A549 (cell line): ENCODE data around the gene PRR15L. TPM values are rescaled to one million over a fixed set of nuclear protein-coding genes. Genes with fewer than 3 reads are reported as not detected.

Experiments used
- ATAC-seq, 2 experiments: fragments of 200-7000 bp in 1 of 2; fragments of >200 bp in 1 of 2; cut with Nextera tagmentation in 1 of 2; cut with Tn5 transposase in 1 of 2; 3 replicates each; pipeline versions ENCODE4 v1.8.0 to v1.9.1; 2018 to 2020; ENCODE audit warnings: mild to moderate bottlenecking in 1 of 2, moderate library complexity in 1 of 2
- CTCF ChIA-PET: fragments of 300-600 bp; sonication (Branson Sonifier 250); formaldehyde crosslinking; extraction: SDS; loops from one replicate; lab custom pipeline; 2021; ENCODE audit warnings: antibody characterized with exemption, inconsistent platforms; lab: Yijun Ruan, JAX
- POLR2A ChIA-PET: fragments of 350-600 bp; formaldehyde crosslinking; extraction: SDS; loops from one replicate; lab custom pipeline; 2021; ENCODE audit warnings: antibody characterized with exemption, inconsistent platforms; lab: Yijun Ruan, JAX
- DNase-seq, 2 experiments: peaks; one replicate each; pipeline versions ENCODE4 v3.0.0 to v3.0.0-alpha.2; 2011 to 2016; ENCODE audit warnings: low read depth in 1 of 2, low spot score in 1 of 2
- FAIRE-seq: peaks from 2 replicates; lab custom pipeline; 2011; peaks lifted over from hg19 to GRCh38; lab: Jason Lieb, UNC
- H3K27ac ChIP-seq, 2 experiments: fragments of >200 bp; sonication (Bioruptor Twin); formaldehyde crosslinking; 3 replicates each; pipeline ENCODE4 v1.5.1; 2016 to 2017
- H3K4me1 ChIP-seq: fragments of >200 bp; sonication (Bioruptor Twin); formaldehyde crosslinking; 3 replicates; pipeline ENCODE4 v1.6.1; 2016
- H3K4me2 ChIP-seq: fragments of >200 bp; sonication (Bioruptor Twin); formaldehyde crosslinking; 3 replicates; pipeline ENCODE4 v1.6.1; 2016
- H3K4me3 ChIP-seq: fragments of >200 bp; sonication (Bioruptor Twin); formaldehyde crosslinking; 3 replicates; pipeline ENCODE4 v1.5.1; 2016
- H3K9me3 ChIP-seq: fragments of >200 bp; sonication (Bioruptor Twin); formaldehyde crosslinking; 3 replicates; pipeline ENCODE4 v1.6.1; 2016
- CBX8 ChIP-seq: fragments of 200-600 bp; sonication (generic); IDR thresholded peaks from 2 replicates; pipeline ENCODE4 v1.6.1; 2016
- CEBPB ChIP-seq, 2 experiments: fragments of >200 bp in 1 of 2; sonication (Bioruptor Twin) in 1 of 2; formaldehyde crosslinking in 1 of 2; IDR thresholded peaks; 2 replicates each; pipeline ENCODE4 v1.6.1; 2012 to 2016
- CHD2 ChIP-seq: fragments of 150-350 bp; IDR thresholded peaks from 2 replicates; pipeline ENCODE4 v1.6.1; 2014; ENCODE audit warnings: low read length; ENCODE audit not compliant: partially characterized antibody
- CHD4 ChIP-seq: fragments of 200-600 bp; sonication (generic); IDR thresholded peaks from 2 replicates; pipeline ENCODE4 v1.6.1; 2016; ENCODE audit warnings: antibody characterized with exemption, mild to moderate bottlenecking, borderline replicate concordance
- E2F6 ChIP-seq: IDR thresholded peaks from 2 replicates; pipeline ENCODE4 v1.6.1; 2012; ENCODE audit warnings: low read depth, borderline replicate concordance
- EHF ChIP-seq: fragments of 250-450 bp; sonication (Bioruptor Pico); IDR thresholded peaks from 2 replicates; pipeline ENCODE4 v1.5.0; 2020; ENCODE audit warnings: mild to moderate bottlenecking
- EP300 ChIP-seq, 2 experiments: fragments of >200 bp; sonication (Bioruptor Twin); formaldehyde crosslinking; IDR thresholded peaks; 2 replicates in 1 of 2; 3 replicates in 1 of 2; pipeline ENCODE4 v1.6.1; 2016 to 2017
- ESRRA ChIP-seq: fragments of 150-350 bp; IDR thresholded peaks from 2 replicates; pipeline ENCODE4 v1.6.1; 2014; ENCODE audit warnings: mild to moderate bottlenecking, low read length, borderline replicate concordance
- FOSB ChIP-seq: fragments of 250-450 bp; sonication (Bioruptor Pico); IDR thresholded peaks from 2 replicates; pipeline ENCODE4 v1.5.0; 2020; ENCODE audit warnings: mild to moderate bottlenecking, moderate library complexity
- FOSL2 ChIP-seq, 2 experiments: fragments of 450-650 bp in 1 of 2; fragments of >200 bp in 1 of 2; sonication (Bioruptor Twin) in 1 of 2; formaldehyde crosslinking; IDR thresholded peaks; 2 replicates each; pipeline versions ENCODE4 v1.5.0 to v1.6.1; 2016 to 2020; ENCODE audit warnings: mild to moderate bottlenecking in 1 of 2, moderate library complexity in 1 of 2
- FOXS1 ChIP-seq: fragments of 250-450 bp; sonication (Bioruptor Pico); IDR thresholded peaks from 2 replicates; pipeline ENCODE4 v1.5.0; 2020; ENCODE audit warnings: mild to moderate bottlenecking, moderate library complexity
- HDAC2 ChIP-seq: fragments of 200-600 bp; sonication (generic); IDR thresholded peaks from 2 replicates; pipeline ENCODE4 v1.6.1; 2016
- HEYL ChIP-seq: fragments of 250-450 bp; sonication (Bioruptor Pico); IDR thresholded peaks from 2 replicates; pipeline ENCODE4 v1.8.0; 2021; ENCODE audit warnings: mild to moderate bottlenecking, moderate library complexity
- HOXA7 ChIP-seq: fragments of 250-450 bp; sonication (Bioruptor Pico); IDR thresholded peaks from 2 replicates; pipeline ENCODE4 v1.5.0; 2020; ENCODE audit warnings: mild to moderate bottlenecking, moderate library complexity
- HOXB13 ChIP-seq: fragments of 250-450 bp; sonication (Bioruptor Pico); IDR thresholded peaks from 2 replicates; pipeline ENCODE4 v1.5.0; 2020; ENCODE audit warnings: low read depth, mild to moderate bottlenecking, moderate library complexity
- HOXB5 ChIP-seq: fragments of 250-450 bp; sonication (Bioruptor Pico); IDR thresholded peaks from 2 replicates; pipeline ENCODE4 v1.5.0; 2020; ENCODE audit warnings: mild to moderate bottlenecking, moderate library complexity
- KDM5A ChIP-seq: fragments of 200-600 bp; sonication (generic); IDR thresholded peaks from 2 replicates; pipeline ENCODE4 v1.6.1; 2016; ENCODE audit warnings: antibody characterized with exemption, mild to moderate bottlenecking
- MAX ChIP-seq: IDR thresholded peaks from 2 replicates; pipeline ENCODE4 v1.6.1; 2012
- MYC ChIP-seq: IDR thresholded peaks from 2 replicates; pipeline ENCODE4 v1.6.1; 2012; ENCODE audit warnings: mild to moderate bottlenecking, inconsistent platforms, low read length, improper control_type of control experiment, borderline replicate concordance
- PHF8 ChIP-seq: fragments of 200-600 bp; sonication (generic); IDR thresholded peaks from 2 replicates; pipeline ENCODE4 v1.6.1; 2016; ENCODE audit warnings: low read depth, mild to moderate bottlenecking, antibody characterized with exemption, moderate library complexity, borderline replicate concordance
- POLR2A ChIP-seq: IDR thresholded peaks from 2 replicates; pipeline ENCODE4 v1.6.1; 2012; ENCODE audit warnings: mild to moderate bottlenecking, low read length
- POLR2AphosphoS2 ChIP-seq: conservative IDR thresholded peaks from 2 replicates; pipeline ENCODE4 v1.6.1; 2012; ENCODE audit warnings: low read length, improper control_type of control experiment, inconsistent platforms
- RARB ChIP-seq: fragments of 250-450 bp; sonication (Bioruptor Pico); IDR thresholded peaks from 2 replicates; pipeline ENCODE4 v1.8.0; 2021; ENCODE audit warnings: mild to moderate bottlenecking, moderate library complexity
- REST ChIP-seq: fragments of 200-600 bp; sonication (generic); IDR thresholded peaks from 2 replicates; pipeline ENCODE4 v1.6.1; 2016; ENCODE audit warnings: antibody characterized with exemption, mild to moderate bottlenecking, moderate library complexity
- RFX5 ChIP-seq: fragments of 450-650 bp; IDR thresholded peaks from 2 replicates; pipeline ENCODE4 v1.7.1; 2014; ENCODE audit warnings: antibody characterized with exemption, mild to moderate bottlenecking, moderate library complexity
- USF2 ChIP-seq: fragments of 450-650 bp; IDR thresholded peaks from 2 replicates; pipeline ENCODE4 v1.6.1; 2014; ENCODE audit warnings: antibody characterized with exemption
- ZC3H11A ChIP-seq: fragments of 450-650 bp; IDR thresholded peaks from 2 replicates; pipeline ENCODE4 v1.6.1; 2014; ENCODE audit warnings: antibody characterized with exemption, mild to moderate bottlenecking
- ZNF302 ChIP-seq: fragments of 250-450 bp; sonication (Bioruptor Pico); IDR thresholded peaks from 2 replicates; pipeline ENCODE4 v1.9.0; 2021; ENCODE audit warnings: inconsistent platforms, mild to moderate bottlenecking, moderate library complexity
- WGBS: methylation state at CpG from one replicate; pipeline ENCODE4 v1.1.6; 2017; ENCODE audit errors: missing lambda C conversion rate; 5-methylcytosine and 5-hydroxymethylcytosine counted together
- polyA plus RNA-seq, 4 experiments: library from polyadenylated mRNA; depleted of rRNA in 3 of 4; stranded (reverse); fragments of >200 nt; fragmentation: RNase III in 1 of 4; extraction: RNeasy Plus Mini Kit Qiagen cat#74134 plus additional on column Dnase treatment in 1 of 4; gene quantifications; 2 replicates in 3 of 4; 3 replicates in 1 of 4; pipeline ENCODE4 v1.2.3, GENCODE V29; 2011 to 2017
- TF ChIP-seq, protein P1 (sequence below): fragments of >200 bp; sonication (Bioruptor Twin); formaldehyde crosslinking; IDR thresholded peaks from 3 replicates; pipeline ENCODE4 v1.6.1; 2016
- TF ChIP-seq, protein P2 (sequence below): fragments of 250-450 bp; sonication (Bioruptor Pico); IDR thresholded peaks from 2 replicates; pipeline ENCODE4 v1.5.0; 2020; ENCODE audit warnings: low read depth, mild to moderate bottlenecking, moderate library complexity
- TF ChIP-seq, protein P3 (sequence below): IDR thresholded peaks from 2 replicates; pipeline ENCODE4 v1.6.1; 2012

PRR15L gene
- polyA plus RNA-seq, 2 of the 4 experiments (the other 2 are of a cell fraction): 1.6 to 2.2 TPM

DNA sequence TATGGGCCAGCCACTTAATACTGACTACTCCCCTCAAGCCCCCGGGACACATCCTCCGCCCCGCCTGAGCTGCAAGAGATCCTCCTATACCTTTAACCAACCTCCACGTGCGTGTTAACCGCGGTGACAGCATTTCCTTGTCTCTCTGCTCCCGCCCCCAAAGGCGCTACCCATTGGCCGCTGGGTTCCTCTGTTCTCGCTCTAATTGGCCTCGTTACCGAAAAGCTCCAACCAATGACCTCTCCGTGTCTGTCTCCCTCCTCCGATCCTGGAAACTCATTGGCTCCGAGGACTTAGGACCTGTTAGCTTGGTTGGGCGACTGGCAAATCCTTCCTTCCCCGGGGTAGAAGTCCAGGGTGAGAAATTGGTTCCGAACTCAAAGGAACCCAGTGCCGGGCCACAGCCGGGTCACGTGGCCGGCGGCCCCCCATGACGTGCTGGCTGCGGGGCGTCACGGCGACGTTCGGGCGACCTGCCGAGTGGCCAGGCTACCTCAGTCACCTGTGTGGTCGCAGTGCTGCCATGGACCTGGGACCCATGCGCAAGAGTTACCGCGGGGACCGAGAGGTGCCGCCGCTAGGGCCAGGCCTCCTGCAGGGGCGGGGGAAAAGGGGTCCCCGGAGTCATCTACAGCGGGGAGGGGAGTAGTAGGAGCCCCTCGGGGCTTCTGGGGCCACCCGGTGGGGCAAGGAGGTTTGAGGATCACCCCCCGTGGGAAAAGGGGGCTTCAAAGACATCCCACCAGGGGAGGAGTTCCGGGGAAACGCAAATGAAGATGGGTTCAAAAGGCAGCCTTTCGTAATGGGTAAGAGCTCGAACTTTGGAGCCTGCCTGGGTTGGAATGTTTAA lies 16.2 kb downstream of the PRR15L start, which contains the start of gene PNPO:
TSS of gene PNPO (plus strand) at position 326 of the 850 bp plus-strand sequence. CDS start at position 431, 105 bp downstream.
- 3% methylated on average over 29 of the region's 50 CpGs for WGBS
- POLR2A ChIA-PET: interaction anchor here (0.6 to 2.1 kb wide), 16 partner anchors 11 to 620 kb away, joined by 3 to 35 read pairs (median 4); partner anchors contain the start of genes CDK5RAP3, KPNB1, LRRC46 and MRPL10
- Histone ChIP-seq H3K4me2 (peak within 1 kb of the TSS; percentile 89), H3K9me3 (no peaks in the 10 kb centered on the region), H3K4me3 (peak within 1 kb of the TSS; percentile 71), H3K27ac (peak within 1 kb of the TSS; percentile 87 to 93), H3K4me1 (peaks cover 29% of the 10 kb centered on the region)
- CTCF ChIA-PET: interaction anchor here (0.6 to 24.7 kb wide), 10 partner anchors 4 to 299 kb away, joined by 3 to 1426 read pairs (median 66); partner anchors contain the start of genes CDK5RAP3, PNPO, PRR15L and SCRN2
- peak; percentile 97 to 100 for ATAC-seq
- DNase-seq: peak; percentile 99 to 100
- FAIRE-seq: peak; percentile 96
- peak; percentile 79; the same call in 1 of the 2 replicates for TF ChIP-seq PHF8
- peak; percentile 82 for TF ChIP-seq POLR2A
- TF ChIP-seq HOXB13: peak; percentile 93
- peak in 1 of 2 experiments; percentile 2; a peak in 1 of 4 replicates for TF ChIP-seq CEBPB (IDR thresholded peaks at IDR 0.05)
- no peak for TF ChIP-seq ZNF302 (CRISPR knock-in tag)
- peak; percentile 90 for TF ChIP-seq USF2
- TF ChIP-seq CHD2: no peak
- TF ChIP-seq, protein P1, sequence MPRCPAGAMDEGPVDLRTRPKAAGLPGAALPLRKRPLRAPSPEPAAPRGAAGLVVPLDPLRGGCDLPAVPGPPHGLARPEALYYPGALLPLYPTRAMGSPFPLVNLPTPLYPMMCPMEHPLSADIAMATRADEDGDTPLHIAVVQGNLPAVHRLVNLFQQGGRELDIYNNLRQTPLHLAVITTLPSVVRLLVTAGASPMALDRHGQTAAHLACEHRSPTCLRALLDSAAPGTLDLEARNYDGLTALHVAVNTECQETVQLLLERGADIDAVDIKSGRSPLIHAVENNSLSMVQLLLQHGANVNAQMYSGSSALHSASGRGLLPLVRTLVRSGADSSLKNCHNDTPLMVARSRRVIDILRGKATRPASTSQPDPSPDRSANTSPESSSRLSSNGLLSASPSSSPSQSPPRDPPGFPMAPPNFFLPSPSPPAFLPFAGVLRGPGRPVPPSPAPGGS: peak; percentile 86; the same call in 2 of the 3 replicates
- TF ChIP-seq HOXA7 (CRISPR knock-in tag): no peak
- no peak for TF ChIP-seq CHD4
- 0 out of 2 replicates have a peak, but pooled peaks have one; percentile 32 for TF ChIP-seq RARB (CRISPR knock-in tag)
- peak; percentile 86; the same call in 1 of the 2 replicates for TF ChIP-seq HEYL (CRISPR knock-in tag)
- TF ChIP-seq EHF (CRISPR knock-in tag): peak; percentile 94
- TF ChIP-seq RFX5: peak; percentile 71
- no peak for TF ChIP-seq ZC3H11A
- peak; percentile 93 for TF ChIP-seq MYC
- peak; percentile 33; the same call in 1 of the 2 replicates for TF ChIP-seq FOXS1 (CRISPR knock-in tag)
- TF ChIP-seq MAX: peak; percentile 100
- TF ChIP-seq, protein P2, sequence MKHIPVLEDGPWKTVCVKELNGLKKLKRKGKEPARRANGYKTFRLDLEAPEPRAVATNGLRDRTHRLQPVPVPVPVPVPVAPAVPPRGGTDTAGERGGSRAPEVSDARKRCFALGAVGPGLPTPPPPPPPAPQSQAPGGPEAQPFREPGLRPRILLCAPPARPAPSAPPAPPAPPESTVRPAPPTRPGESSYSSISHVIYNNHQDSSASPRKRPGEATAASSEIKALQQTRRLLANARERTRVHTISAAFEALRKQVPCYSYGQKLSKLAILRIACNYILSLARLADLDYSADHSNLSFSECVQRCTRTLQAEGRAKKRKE: 0 out of 2 replicates have a peak, but pooled peaks have one; percentile 63
- peak; percentile 92 for TF ChIP-seq HOXB5 (CRISPR knock-in tag)
- TF ChIP-seq FOSL2 (IDR thresholded peaks at IDR 0.05): no peak
- peak; percentile 25; the same call in 1 of the 2 replicates for TF ChIP-seq FOSL2 (CRISPR knock-in tag; IDR thresholded peaks at IDR 0.05)
- no peak for TF ChIP-seq CBX8
- no peak for TF ChIP-seq EP300 (IDR thresholded peaks at IDR 0.05)
- no peak for TF ChIP-seq HDAC2
- no peak for TF ChIP-seq ESRRA
- no peak for TF ChIP-seq FOSB (CRISPR knock-in tag)
- TF ChIP-seq, protein P3, sequence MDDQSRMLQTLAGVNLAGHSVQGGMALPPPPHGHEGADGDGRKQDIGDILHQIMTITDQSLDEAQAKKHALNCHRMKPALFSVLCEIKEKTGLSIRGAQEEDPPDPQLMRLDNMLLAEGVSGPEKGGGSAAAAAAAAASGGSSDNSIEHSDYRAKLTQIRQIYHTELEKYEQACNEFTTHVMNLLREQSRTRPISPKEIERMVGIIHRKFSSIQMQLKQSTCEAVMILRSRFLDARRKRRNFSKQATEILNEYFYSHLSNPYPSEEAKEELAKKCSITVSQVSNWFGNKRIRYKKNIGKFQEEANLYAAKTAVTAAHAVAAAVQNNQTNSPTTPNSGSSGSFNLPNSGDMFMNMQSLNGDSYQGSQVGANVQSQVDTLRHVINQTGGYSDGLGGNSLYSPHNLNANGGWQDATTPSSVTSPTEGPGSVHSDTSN: peak; percentile 74; the same call in 1 of the 2 replicates
- TF ChIP-seq E2F6: peak; percentile 100
- TF ChIP-seq REST: no peak
- peak; percentile 59; the same call in 1 of the 2 replicates for TF ChIP-seq KDM5A
- TF ChIP-seq POLR2AphosphoS2: no peak
